Immature natural killer cell (primary cell): ENCODE data around the gene CCNY. TPM values are rescaled to one million over a fixed set of nuclear protein-coding genes. Genes with fewer than 3 reads are reported as not detected.

Experiments used
- DNase-seq, 3 donors: peaks; one replicate each; pipeline ENCODE4 v3.0.0; 2022; ENCODE audit warnings: mixed read lengths in 1 of 3
- H3K27ac Mint-ChIP-seq, 6 donors: one replicate each; pipeline ENCODE4 v1.8.0; 2020; ENCODE audit warnings: mixed read lengths in 6 of 6, mild to moderate bottlenecking in 5 of 6, inconsistent platforms in 4 of 6, moderate library complexity in 3 of 6
- H3K27me3 Mint-ChIP-seq, 3 donors: one replicate each; pipeline ENCODE4 v1.8.0; 2020 to 2021; ENCODE audit warnings: low read depth in 3 of 3, mild to moderate bottlenecking in 3 of 3, mixed read lengths in 3 of 3, moderate library complexity in 3 of 3, inconsistent platforms in 1 of 3
- H3K36me3 Mint-ChIP-seq, 3 donors: one replicate each; pipeline ENCODE4 v1.8.0; 2020; ENCODE audit warnings: mixed read lengths in 3 of 3, inconsistent platforms in 2 of 3, mild to moderate bottlenecking in 2 of 3
- H3K4me1 Mint-ChIP-seq, 2 donors: one replicate each; pipeline ENCODE4 v1.8.0; 2020; ENCODE audit warnings: inconsistent platforms in 2 of 2, mild to moderate bottlenecking in 2 of 2, mixed read lengths in 2 of 2, moderate library complexity in 1 of 2
- H3K4me3 Mint-ChIP-seq, 5 donors: one replicate each; pipeline ENCODE4 v1.8.0; 2020; ENCODE audit warnings: mild to moderate bottlenecking in 5 of 5, mixed read lengths in 5 of 5, inconsistent platforms in 3 of 5, moderate library complexity in 3 of 5
- H3K9me3 Mint-ChIP-seq, 6 donors: one replicate each; pipeline ENCODE4 v1.8.0; 2020; ENCODE audit warnings: mild to moderate bottlenecking in 6 of 6, mixed read lengths in 6 of 6, inconsistent platforms in 4 of 6, moderate library complexity in 3 of 6
- polyA plus RNA-seq, 3 donors: library from polyadenylated mRNA; unstranded; fragments of 300-500 nt; fragmentation: Illumina TruSeq; gene quantifications; one replicate each; pipeline ENCODE4 v1.2.3, GENCODE V29; 2021

Gene CCNY
- polyA plus RNA-seq, 3 donors from 2014 or later, result 7.8 to 13.2 (median 12.4) TPM

GRCh38 chr10:35367982-35368381 is 31.7 kb downstream of the CCNY start:
- peaks cover 74 to 95% of the 10 kb centered on the region in 2 donors for H3K4me1 Mint-ChIP-seq
- H3K9me3 Mint-ChIP-seq, result no peaks in the 10 kb centered on the region
- H3K27me3 Mint-ChIP-seq, result peaks cover 0 to 4% (median 0%) of the 10 kb centered on the region in 3 donors
- peak overlapping the region in 2 of 6 donors; percentile 19 to 29 for H3K27ac Mint-ChIP-seq
- peaks cover 0 to 6% (median 0%) of the 10 kb centered on the region in 3 donors for H3K36me3 Mint-ChIP-seq
- DNase-seq, result no peak
- no peak overlapping the region for H3K4me3 Mint-ChIP-seq

DNA sequence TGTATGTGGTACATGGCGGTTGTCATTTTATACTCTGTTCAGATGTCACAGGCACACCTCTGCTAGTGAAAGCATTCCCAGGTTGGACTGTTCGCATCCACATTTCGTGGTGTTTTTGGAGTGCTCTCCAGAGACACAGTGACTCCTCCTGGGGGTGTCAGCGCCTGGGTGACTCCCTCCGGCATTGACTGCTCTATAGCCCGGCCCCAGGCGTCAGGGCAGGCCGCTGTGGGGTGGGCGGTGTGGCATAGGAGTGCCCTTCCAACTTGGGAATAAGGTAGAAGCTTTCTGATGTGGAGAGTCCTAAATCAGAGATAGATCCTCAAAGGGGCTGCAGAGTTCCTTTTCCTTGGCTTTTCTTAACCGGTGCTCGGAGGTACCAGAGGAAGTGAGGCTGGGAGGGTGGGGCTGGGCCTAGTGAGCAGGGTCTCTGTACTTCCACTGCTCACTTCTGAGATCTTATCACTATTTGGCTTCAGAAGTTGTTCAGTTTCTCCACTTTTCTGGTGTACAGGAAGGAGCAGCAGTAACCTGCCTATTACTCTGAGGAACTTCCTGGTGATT is 32.3 kb downstream of the CCNY start:
- H3K9me3 Mint-ChIP-seq, result no peaks in the 10 kb centered on the region
- peaks cover 0 to 6% (median 0%) of the 10 kb centered on the region in 3 donors for H3K36me3 Mint-ChIP-seq
- peaks cover 0 to 4% (median 0%) of the 10 kb centered on the region in 3 donors for H3K27me3 Mint-ChIP-seq
- peak overlapping the region in 5 of 6 donors; percentile 14 to 41 (median 29) for H3K27ac Mint-ChIP-seq
- no peak for DNase-seq
- peaks cover 76 to 97% of the 10 kb centered on the region in 2 donors for H3K4me1 Mint-ChIP-seq
- H3K4me3 Mint-ChIP-seq, result no peak overlapping the region

DNA sequence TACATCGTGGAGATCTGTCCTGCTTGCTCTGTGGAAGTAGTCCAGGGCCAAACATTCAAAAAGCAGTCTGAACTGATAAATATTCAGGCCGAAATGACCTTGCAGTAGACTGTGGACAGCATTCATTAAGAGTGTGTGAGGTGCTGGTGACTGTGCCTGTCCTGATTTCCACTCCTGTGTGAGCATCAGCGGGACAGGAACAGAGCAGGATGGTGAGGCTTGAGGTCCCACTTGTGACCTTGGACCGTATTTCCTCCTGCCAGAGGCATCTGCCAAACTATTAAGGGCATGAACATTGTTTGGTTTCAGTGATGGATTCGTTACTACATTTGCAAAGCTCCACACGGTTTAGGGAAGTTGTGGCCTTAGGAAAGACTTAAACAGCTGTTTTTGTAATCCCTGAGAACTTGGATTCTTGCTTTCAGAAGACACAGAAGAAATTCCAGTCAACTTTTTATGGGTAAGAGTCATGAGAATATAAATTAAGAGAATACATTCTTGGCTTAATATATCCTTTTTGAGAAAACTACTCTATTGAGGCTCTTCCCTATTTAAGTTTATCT is 32.8 kb downstream of the CCNY start:
- no peak for DNase-seq
- H3K4me1 Mint-ChIP-seq, result peaks cover 74 to 97% of the 10 kb centered on the region in 2 donors
- H3K4me3 Mint-ChIP-seq, result no peak overlapping the region

DNA sequence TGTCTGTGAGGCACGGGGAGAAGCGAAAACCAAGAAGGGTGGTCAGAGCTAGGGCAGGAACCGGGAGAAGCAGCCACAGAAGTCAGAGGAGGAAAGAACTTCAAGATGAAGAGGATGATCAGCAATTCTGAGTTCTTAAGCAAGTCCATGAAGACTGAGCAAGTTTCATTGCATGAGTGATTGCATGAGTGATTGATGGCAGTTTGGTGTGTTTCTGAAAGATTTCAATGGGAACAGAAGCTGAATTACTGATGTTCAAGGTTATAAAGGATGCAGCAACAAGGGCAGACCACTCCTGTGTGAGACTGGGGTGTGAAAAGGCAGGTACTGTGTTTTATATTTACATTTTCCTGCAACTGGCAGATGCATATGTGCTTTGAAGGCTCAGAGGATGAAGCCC is 35.4 kb downstream of the CCNY start:
- no peak for DNase-seq
- Mint-ChIP-seq H3K27me3 (peaks cover 0 to 4% (median 0%) of the 10 kb centered on the region in 3 donors), H3K4me3 (peak overlapping the region in 2 of 5 donors; percentile 6 to 44), H3K4me1 (peaks cover 80 to 99% of the 10 kb centered on the region in 2 donors), H3K36me3 (peaks cover 0 to 6% (median 0%) of the 10 kb centered on the region in 3 donors), H3K9me3 (no peaks in the 10 kb centered on the region), H3K27ac (peak overlapping the region in 4 of 6 donors; percentile 13 to 78 (median 38))

More for the DNA sequence above, 32.8 kb downstream of the CCNY start:
- H3K9me3 Mint-ChIP-seq, result no peaks in the 10 kb centered on the region
- H3K27me3 Mint-ChIP-seq, result peaks cover 0 to 4% (median 0%) of the 10 kb centered on the region in 3 donors
- peak overlapping the region in 1 of 6 donors; percentile 18 for H3K27ac Mint-ChIP-seq
- H3K36me3 Mint-ChIP-seq, result peaks cover 0 to 6% (median 0%) of the 10 kb centered on the region in 3 donors

- Mint-ChIP-seq H3K27ac (no peak overlapping the region), H3K4me3 (peak overlapping the region in 1 of 5 donors; percentile 1)
Observed at GRCh38 chr10:35372329-35372728, 36.0 kb downstream of the CCNY start.

GRCh38 chr10:35375091-35375765 is 38.9 kb downstream of the CCNY start:
- no peak for DNase-seq
- Mint-ChIP-seq H3K36me3 (peaks cover 0 to 6% (median 0%) of the 10 kb centered on the region in 3 donors), H3K4me1 (peaks cover 82 to 100% of the 10 kb centered on the region in 2 donors), H3K9me3 (no peaks in the 10 kb centered on the region), H3K4me3 (no peak overlapping the region), H3K27me3 (peaks cover 0 to 4% (median 0%) of the 10 kb centered on the region in 3 donors), H3K27ac (peak overlapping the region in 3 of 6 donors; percentile 3 to 49 (median 47))

More at GRCh38 chr10:35372329-35372728, 36.0 kb downstream of the CCNY start:
- Mint-ChIP-seq H3K36me3 (peaks cover 0 to 6% (median 0%) of the 10 kb centered on the region in 3 donors), H3K9me3 (no peaks in the 10 kb centered on the region), H3K4me1 (peaks cover 80 to 99% of the 10 kb centered on the region in 2 donors), H3K27me3 (peaks cover 0 to 4% (median 0%) of the 10 kb centered on the region in 3 donors)
- DNase-seq, result no peak

- Mint-ChIP-seq H3K27ac (no peak overlapping the region), H3K9me3 (no peaks in the 10 kb centered on the region), H3K36me3 (no peaks in the 10 kb centered on the region), H3K4me1 (peaks cover 79 to 94% of the 10 kb centered on the region in 2 donors), H3K27me3 (peaks cover 0 to 3% (median 0%) of the 10 kb centered on the region in 3 donors), H3K4me3 (no peak overlapping the region)
- DNase-seq, result no peak
Observed at GRCh38 chr10:35377050-35377728, 40.9 kb downstream of the CCNY start.

DNA sequence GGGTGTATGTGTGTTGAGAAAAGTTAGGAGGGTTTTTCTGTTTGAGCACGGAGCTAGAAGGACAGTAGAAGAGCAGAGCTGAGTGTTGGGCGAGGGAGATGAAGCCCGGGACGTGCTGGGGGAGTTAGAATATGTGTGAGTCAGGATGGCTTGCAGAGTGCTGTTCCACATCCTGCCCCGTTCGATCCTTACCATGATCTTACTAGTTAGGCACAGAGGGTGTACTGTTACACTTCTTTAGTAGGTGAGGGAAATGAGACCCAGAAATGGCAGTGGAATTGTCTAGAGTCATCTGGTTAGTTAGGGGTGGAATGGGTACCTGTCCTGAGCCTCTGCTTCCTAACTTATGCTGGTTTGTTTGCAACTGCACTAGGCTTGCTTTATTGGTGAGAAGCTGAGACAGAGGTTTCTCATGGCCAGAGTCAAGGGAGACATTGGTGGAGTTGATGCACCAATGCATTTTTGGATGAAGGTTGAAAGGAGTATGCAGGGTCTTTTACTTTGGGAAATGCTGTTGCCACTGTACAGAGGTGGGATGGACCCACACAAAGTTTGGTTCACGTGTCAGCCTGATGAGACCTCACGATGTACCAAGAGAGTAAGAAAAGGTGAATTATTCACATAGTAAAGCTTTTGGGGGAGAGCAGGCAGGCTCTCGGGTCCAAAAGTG is 42.4 kb downstream of the CCNY start:
- Mint-ChIP-seq H3K9me3 (no peaks in the 10 kb centered on the region), H3K27ac (peak overlapping the region; percentile 26 to 84 (median 71)), H3K36me3 (no peaks in the 10 kb centered on the region), H3K4me1 (peaks cover 70 to 90% of the 10 kb centered on the region in 2 donors), H3K4me3 (peak overlapping the region; percentile 25 to 63 (median 60)), H3K27me3 (no peaks in the 10 kb centered on the region)
- DNase-seq, result no peak

- Mint-ChIP-seq H3K27me3 (no peaks in the 10 kb centered on the region), H3K4me3 (peak overlapping the region; percentile 25 to 63 (median 60)), H3K9me3 (no peaks in the 10 kb centered on the region), H3K27ac (peak overlapping the region; percentile 26 to 84 (median 71)), H3K4me1 (peaks cover 68 to 90% of the 10 kb centered on the region in 2 donors), H3K36me3 (no peaks in the 10 kb centered on the region)
- peak; percentile 21 to 30 (median 27) for DNase-seq
Observed at GRCh38 chr10:35379226-35380137, 43.2 kb downstream of the CCNY start.

DNA sequence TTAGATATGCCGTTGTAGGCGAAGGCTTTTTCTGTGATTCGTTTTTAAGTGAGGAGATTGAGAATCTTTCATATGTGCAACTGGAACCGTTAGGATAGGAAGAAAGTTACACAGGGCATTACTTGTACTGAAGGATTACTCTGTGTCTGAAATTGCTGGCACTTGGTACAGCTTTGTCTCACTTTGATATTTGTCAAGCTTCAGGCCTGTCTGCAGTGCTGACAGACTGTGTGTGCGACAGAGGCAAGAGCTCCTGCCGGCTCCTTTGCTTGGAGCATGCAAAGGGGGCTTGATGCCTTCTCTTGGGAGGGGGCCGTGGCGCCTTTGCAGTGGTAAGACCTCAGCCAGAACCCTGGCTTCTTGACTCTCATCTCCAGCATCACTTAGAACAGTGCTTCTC is 45.8 kb downstream of the CCNY start:
- H3K9me3 Mint-ChIP-seq, result no peaks in the 10 kb centered on the region
- no peaks in the 10 kb centered on the region for H3K27me3 Mint-ChIP-seq
- H3K4me1 Mint-ChIP-seq, result peaks cover 64 to 90% of the 10 kb centered on the region in 2 donors
- H3K36me3 Mint-ChIP-seq, result no peaks in the 10 kb centered on the region
- no peak overlapping the region for H3K27ac Mint-ChIP-seq
- no peak for DNase-seq
- no peak overlapping the region for H3K4me3 Mint-ChIP-seq

- peak overlapping the region in 1 of 6 donors; percentile 24 for H3K27ac Mint-ChIP-seq
Observed at GRCh38 chr10:35384265-35384868, 48.1 kb downstream of the CCNY start.

DNA sequence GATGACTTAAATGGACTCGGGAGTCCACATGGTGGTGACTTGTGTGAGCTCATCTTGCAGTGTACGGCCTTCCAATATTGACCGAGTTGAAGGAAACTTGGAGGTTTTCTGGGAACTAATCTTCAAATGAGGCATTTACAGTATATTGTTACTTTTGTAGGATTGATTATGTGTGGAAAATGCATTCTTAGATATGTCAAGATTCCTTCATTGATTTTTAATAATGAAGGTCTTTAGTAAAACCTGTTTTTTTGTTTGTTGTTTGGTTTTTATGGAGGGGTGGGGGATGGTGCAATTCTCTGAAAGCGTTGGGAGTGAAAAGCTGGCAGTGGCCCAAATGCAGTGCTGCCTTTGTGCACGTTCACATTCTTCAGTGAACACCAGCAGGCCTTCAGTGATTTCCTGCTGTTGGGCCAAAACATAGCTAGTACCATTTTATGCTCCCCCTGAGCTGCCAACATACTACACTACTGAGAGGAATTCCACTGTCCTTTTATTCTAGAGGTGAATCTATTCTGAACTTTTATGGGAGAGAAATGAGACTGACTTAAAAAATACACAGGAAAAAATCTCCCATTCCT is 50.4 kb downstream of the CCNY start:
- Mint-ChIP-seq H3K4me3 (no peak overlapping the region), H3K27me3 (no peaks in the 10 kb centered on the region), H3K27ac (no peak overlapping the region), H3K36me3 (peaks cover 0 to 11% (median 0%) of the 10 kb centered on the region in 3 donors), H3K4me1 (peaks cover 58 to 95% of the 10 kb centered on the region in 2 donors), H3K9me3 (peaks cover 0 to 20% (median 16%) of the 10 kb centered on the region in 6 donors)
- DNase-seq, result no peak

More at GRCh38 chr10:35384265-35384868, 48.1 kb downstream of the CCNY start:
- no peaks in the 10 kb centered on the region for H3K36me3 Mint-ChIP-seq
- H3K27me3 Mint-ChIP-seq, result no peaks in the 10 kb centered on the region
- H3K9me3 Mint-ChIP-seq, result no peaks in the 10 kb centered on the region
- H3K4me3 Mint-ChIP-seq, result no peak overlapping the region
- no peak for DNase-seq
- peaks cover 65 to 90% of the 10 kb centered on the region in 2 donors for H3K4me1 Mint-ChIP-seq
